CD1c-positive myeloid dendritic cell (primary cell): ENCODE measurements around the gene SLC10A7.

Experiments
- DNase-seq: peaks from one replicate; pipeline ENCODE4 v3.0.0-alpha.2; 2016; ENCODE audit errors: extremely low spot score

Gene SLC10A7

GRCh38 chr4:146310319-146311021 lies 211.3 kb downstream of the SLC10A7 start:
- DNase-seq, result no peak

GRCh38 chr4:146308951-146309350 lies 212.8 kb downstream of the SLC10A7 start:
- DNase-seq, result no peak

GRCh38 chr4:146302822-146303221 lies 218.9 kb downstream of the SLC10A7 start:
- no peak for DNase-seq

- no peak for DNase-seq
Measured at GRCh38 chr4:146299607-146300006, 222.1 kb downstream of the SLC10A7 start.

GRCh38 chr4:146294776-146295175 lies 227.0 kb downstream of the SLC10A7 start:
- DNase-seq, result no peak

- no peak for DNase-seq
Measured at GRCh38 chr4:146292508-146292907, 229.2 kb downstream of the SLC10A7 start.

- no peak for DNase-seq
Measured at GRCh38 chr4:146291313-146291712, 230.4 kb downstream of the SLC10A7 start.

- DNase-seq, result peak; percentile 69
Measured at GRCh38 chr4:146288193-146288592, 233.5 kb downstream of the SLC10A7 start.

- DNase-seq, result peak; percentile 22
Measured at GRCh38 chr4:146285037-146285436, 236.7 kb downstream of the SLC10A7 start.

GRCh38 chr4:146283758-146284651 lies 237.7 kb downstream of the SLC10A7 start:
- peak; percentile 50 for DNase-seq

GRCh38 chr4:146282657-146283056 lies 239.1 kb downstream of the SLC10A7 start:
- no peak for DNase-seq

GRCh38 chr4:146278986-146279385 lies 242.8 kb downstream of the SLC10A7 start:
- DNase-seq, result no peak

GRCh38 chr4:146275370-146275769 lies 246.4 kb downstream of the SLC10A7 start:
- peak; percentile 79 for DNase-seq

- DNase-seq, result peak; percentile 16
Measured at GRCh38 chr4:146274774-146275173, 247.0 kb downstream of the SLC10A7 start.

GRCh38 chr4:146273204-146273901 lies 248.4 kb downstream of the SLC10A7 start:
- DNase-seq, result peak; percentile 43

GRCh38 chr4:146271466-146271865 lies 250.3 kb downstream of the SLC10A7 start:
- DNase-seq, result no peak

GRCh38 chr4:146269228-146269653 lies 252.5 kb downstream of the SLC10A7 start:
- DNase-seq, result no peak

- no peak for DNase-seq
Measured at GRCh38 chr4:146267826-146268225, 253.9 kb downstream of the SLC10A7 start.

GRCh38 chr4:146265950-146266490 lies 255.7 kb downstream of the SLC10A7 start:
- no peak for DNase-seq

GRCh38 chr4:146263793-146264192 lies 257.9 kb downstream of the SLC10A7 start:
- DNase-seq, result no peak

GRCh38 chr4:146261041-146261440 lies 260.7 kb downstream of the SLC10A7 start:
- no peak for DNase-seq

GRCh38 chr4:146260521-146260920 lies 261.2 kb downstream of the SLC10A7 start:
- DNase-seq, result no peak
